Lower leg skin (tissue), 3 donors: Measurements from ENCODE around the gene ERC1.

Experiments
- POLR2A ChIP-seq, 2 donors: fragments of 450-650 bp; IDR thresholded peaks; one replicate each; pipeline ENCODE4 v1.6.1; 2016 to 2017; ENCODE audit warnings: antibody characterized with exemption in 2 of 2, mild to moderate bottlenecking in 1 of 2, moderate library complexity in 1 of 2
- TF ChIP-seq, protein P1 (sequence below), 3 donors: fragments of 450-650 bp; IDR thresholded peaks; one replicate each; pipeline ENCODE4 v1.5.1; 2016; ENCODE audit warnings: antibody characterized with exemption in 3 of 3, mild to moderate bottlenecking in 3 of 3, moderate library complexity in 2 of 3

- TF ChIP-seq, protein P1, sequence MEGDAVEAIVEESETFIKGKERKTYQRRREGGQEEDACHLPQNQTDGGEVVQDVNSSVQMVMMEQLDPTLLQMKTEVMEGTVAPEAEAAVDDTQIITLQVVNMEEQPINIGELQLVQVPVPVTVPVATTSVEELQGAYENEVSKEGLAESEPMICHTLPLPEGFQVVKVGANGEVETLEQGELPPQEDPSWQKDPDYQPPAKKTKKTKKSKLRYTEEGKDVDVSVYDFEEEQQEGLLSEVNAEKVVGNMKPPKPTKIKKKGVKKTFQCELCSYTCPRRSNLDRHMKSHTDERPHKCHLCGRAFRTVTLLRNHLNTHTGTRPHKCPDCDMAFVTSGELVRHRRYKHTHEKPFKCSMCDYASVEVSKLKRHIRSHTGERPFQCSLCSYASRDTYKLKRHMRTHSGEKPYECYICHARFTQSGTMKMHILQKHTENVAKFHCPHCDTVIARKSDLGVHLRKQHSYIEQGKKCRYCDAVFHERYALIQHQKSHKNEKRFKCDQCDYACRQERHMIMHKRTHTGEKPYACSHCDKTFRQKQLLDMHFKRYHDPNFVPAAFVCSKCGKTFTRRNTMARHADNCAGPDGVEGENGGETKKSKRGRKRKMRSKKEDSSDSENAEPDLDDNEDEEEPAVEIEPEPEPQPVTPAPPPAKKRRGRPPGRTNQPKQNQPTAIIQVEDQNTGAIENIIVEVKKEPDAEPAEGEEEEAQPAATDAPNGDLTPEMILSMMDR (IDR thresholded peaks at IDR 0.05): no peak
- no peak for TF ChIP-seq POLR2A (IDR thresholded peaks at IDR 0.05)
These were observed 136.0 kb downstream of the ERC1 start for GRCh38 chr12:1127021-1127420.
